DND-41 (cell line): ENCODE results near the gene PPP1R14B.

ENCODE experiments used
- ATAC-seq: fragments of 200-7000 bp; cut with Tn5 transposase; 3 replicates; pipeline ENCODE4 v1.9.1; 2021; ENCODE audit warnings: low read depth; ENCODE audit not compliant: insufficient read depth
- DNase-seq: peaks from one replicate; pipeline ENCODE4 v3.0.0-alpha.2; 2020
- H2AFZ ChIP-seq: 2 replicates; pipeline ENCODE4 v1.6.0; 2012; ENCODE audit warnings: low read depth, low read length
- H3K27ac ChIP-seq: 2 replicates; pipeline ENCODE4 v1.5.1; 2012; ENCODE audit warnings: low read length, inconsistent platforms
- H3K27me3 ChIP-seq: fragments of 200-600 bp; sonication (generic); 2 replicates; pipeline ENCODE4 v1.6.0; 2012; ENCODE audit warnings: low read length, mild to moderate bottlenecking, inconsistent platforms; ENCODE audit not compliant: insufficient read depth, poor library complexity
- H3K36me3 ChIP-seq: 2 replicates; pipeline ENCODE4 v1.5.1; 2012; ENCODE audit warnings: low read length, inconsistent platforms; ENCODE audit not compliant: insufficient read depth
- H3K4me1 ChIP-seq: 2 replicates; pipeline ENCODE4 v1.5.1; 2012; ENCODE audit warnings: mild to moderate bottlenecking, low read length; ENCODE audit not compliant: insufficient read depth
- H3K4me2 ChIP-seq: 2 replicates; pipeline ENCODE4 v1.6.0; 2012; ENCODE audit warnings: mild to moderate bottlenecking, moderate library complexity, low read length, inconsistent platforms; ENCODE audit not compliant: insufficient read depth
- H3K4me3 ChIP-seq, 2 experiments: fragments of 200-600 bp in 1 of 2; shearing (Covaris generic) in 1 of 2; 2 replicates each; pipeline ENCODE4 v1.5.1; 2012 to 2016; ENCODE audit warnings: inconsistent platforms in 2 of 2, low read length in 2 of 2, mild to moderate bottlenecking in 2 of 2, low read depth in 1 of 2, moderate library complexity in 1 of 2
- H3K79me2 ChIP-seq: 2 replicates; pipeline ENCODE4 v1.6.0; 2012; ENCODE audit warnings: low read length, inconsistent platforms; ENCODE audit not compliant: insufficient read depth
- H3K9ac ChIP-seq: 2 replicates; pipeline ENCODE4 v1.6.0; 2012; ENCODE audit warnings: low read depth, mild to moderate bottlenecking, inconsistent platforms, low read length, moderate library complexity
- H3K9me3 ChIP-seq: 2 replicates; pipeline ENCODE4 v1.5.1; 2012; ENCODE audit warnings: low read length, moderate library complexity, mild to moderate bottlenecking, inconsistent platforms; ENCODE audit not compliant: insufficient read depth, severe bottlenecking
- H4K20me1 ChIP-seq: 2 replicates; pipeline ENCODE4 v1.6.0; 2012; ENCODE audit warnings: low read length; ENCODE audit not compliant: insufficient read depth
- EZH2 ChIP-seq: IDR thresholded peaks from 3 replicates; pipeline ENCODE4 v1.6.1; 2012; ENCODE audit warnings: borderline replicate concordance, low read depth, mild to moderate bottlenecking, moderate library complexity, low read length, inconsistent platforms; ENCODE audit not compliant: severe bottlenecking
- TF ChIP-seq, protein P1 (sequence below): IDR thresholded peaks from 2 replicates; pipeline ENCODE4 v1.5.1; 2012; ENCODE audit warnings: borderline replicate concordance, low read length, moderate library complexity, mild to moderate bottlenecking; ENCODE audit not compliant: poor library complexity, severe bottlenecking; ENCODE audit errors: extremely low read depth

The PPP1R14B gene

GRCh38 chr11:64262271-64263002, 15.7 kb upstream of the PPP1R14B start:
- Histone ChIP-seq H4K20me1 (no peaks in the 10 kb centered on the region), H3K9ac (no peak overlapping the region), H2AFZ (no peak overlapping the region), H3K27me3 (no peaks in the 10 kb centered on the region), H3K27ac (no peak overlapping the region), H3K4me2 (no peak overlapping the region), H3K4me3 (no peak overlapping the region), H3K9me3 (no peaks in the 10 kb centered on the region), H3K4me1 (no peaks in the 10 kb centered on the region), H3K36me3 (peaks cover 44% of the 10 kb centered on the region), H3K79me2 (no peaks in the 10 kb centered on the region)
- ATAC-seq: no peak
- TF ChIP-seq EZH2: no peak
- TF ChIP-seq, protein P1, sequence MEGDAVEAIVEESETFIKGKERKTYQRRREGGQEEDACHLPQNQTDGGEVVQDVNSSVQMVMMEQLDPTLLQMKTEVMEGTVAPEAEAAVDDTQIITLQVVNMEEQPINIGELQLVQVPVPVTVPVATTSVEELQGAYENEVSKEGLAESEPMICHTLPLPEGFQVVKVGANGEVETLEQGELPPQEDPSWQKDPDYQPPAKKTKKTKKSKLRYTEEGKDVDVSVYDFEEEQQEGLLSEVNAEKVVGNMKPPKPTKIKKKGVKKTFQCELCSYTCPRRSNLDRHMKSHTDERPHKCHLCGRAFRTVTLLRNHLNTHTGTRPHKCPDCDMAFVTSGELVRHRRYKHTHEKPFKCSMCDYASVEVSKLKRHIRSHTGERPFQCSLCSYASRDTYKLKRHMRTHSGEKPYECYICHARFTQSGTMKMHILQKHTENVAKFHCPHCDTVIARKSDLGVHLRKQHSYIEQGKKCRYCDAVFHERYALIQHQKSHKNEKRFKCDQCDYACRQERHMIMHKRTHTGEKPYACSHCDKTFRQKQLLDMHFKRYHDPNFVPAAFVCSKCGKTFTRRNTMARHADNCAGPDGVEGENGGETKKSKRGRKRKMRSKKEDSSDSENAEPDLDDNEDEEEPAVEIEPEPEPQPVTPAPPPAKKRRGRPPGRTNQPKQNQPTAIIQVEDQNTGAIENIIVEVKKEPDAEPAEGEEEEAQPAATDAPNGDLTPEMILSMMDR: no peak
- DNase-seq: no peak

- H3K36me3 ChIP-seq: peaks cover 46% of the 10 kb centered on the region
These were observed 14.9 kb upstream of the PPP1R14B start for GRCh38 chr11:64261556-64262080.

GRCh38 chr11:64260147-64260708, 13.5 kb upstream of the PPP1R14B start:
- DNase-seq: no peak

More at GRCh38 chr11:64261556-64262080, 14.9 kb upstream of the PPP1R14B start:
- Histone ChIP-seq H3K27ac (no peak overlapping the region), H3K4me2 (no peak overlapping the region), H3K4me1 (no peaks in the 10 kb centered on the region), H4K20me1 (no peaks in the 10 kb centered on the region), H3K9me3 (no peaks in the 10 kb centered on the region), H2AFZ (no peak overlapping the region), H3K79me2 (no peaks in the 10 kb centered on the region), H3K27me3 (no peaks in the 10 kb centered on the region), H3K4me3 (no peak overlapping the region), H3K9ac (no peak overlapping the region)
- DNase-seq (no peak), ATAC-seq (no peak)
- TF ChIP-seq, protein P1: no peak
- no peak for TF ChIP-seq EZH2

More at GRCh38 chr11:64260147-64260708, 13.5 kb upstream of the PPP1R14B start:
- no peak for ATAC-seq
- Histone ChIP-seq H3K9me3 (no peaks in the 10 kb centered on the region), H3K4me2 (no peak overlapping the region), H2AFZ (no peak overlapping the region), H3K9ac (no peak overlapping the region), H3K4me3 (no peak overlapping the region), H3K79me2 (no peaks in the 10 kb centered on the region), H3K36me3 (peaks cover 49% of the 10 kb centered on the region), H3K27me3 (no peaks in the 10 kb centered on the region), H3K4me1 (no peaks in the 10 kb centered on the region), H4K20me1 (no peaks in the 10 kb centered on the region), H3K27ac (no peak overlapping the region)
- TF ChIP-seq EZH2: no peak
- TF ChIP-seq, protein P1: no peak
